HepG2 (cell line): ENCODE data around the gene GADD45GIP1. TPM values are rescaled to one million over a fixed set of nuclear protein-coding genes. Genes with fewer than 3 reads are reported as not detected.

Experiments used
- ARID4A ChIP-seq: sonication (generic); formaldehyde crosslinking; IDR thresholded peaks from 2 replicates; pipeline ENCODE4 v1.5.0; 2020; ENCODE audit warnings: mild to moderate bottlenecking, missing genetic modification reagents, borderline replicate concordance
- BCL6 ChIP-seq: IDR thresholded peaks from 2 replicates; pipeline ENCODE4 v1.6.1; 2016; ENCODE audit warnings: missing genetic modification reagents, missing compliant biosample characterization
- CEBPG ChIP-seq: IDR thresholded peaks from 2 replicates; pipeline ENCODE4 v1.6.1; 2016
- ISX ChIP-seq: sonication (generic); formaldehyde crosslinking; conservative IDR thresholded peaks from 2 replicates; pipeline ENCODE4 v1.5.0; 2020; ENCODE audit warnings: missing genetic modification reagents
- KLF16 ChIP-seq, 2 experiments: sonication (generic) in 1 of 2; formaldehyde crosslinking in 1 of 2; IDR thresholded peaks; 2 replicates each; pipeline versions ENCODE4 v1.6.1 to v1.8.0; 2016 to 2023; ENCODE audit warnings: missing genetic modification reagents in 2 of 2, missing compliant biosample characterization in 1 of 2
- LBX2 ChIP-seq: sonication (generic); formaldehyde crosslinking; IDR thresholded peaks from 2 replicates; pipeline ENCODE4 v1.5.0; 2020; ENCODE audit warnings: missing genetic modification reagents, mild to moderate bottlenecking, borderline replicate concordance
- NR2F6 ChIP-seq, 2 experiments: IDR thresholded peaks; 2 replicates each; pipeline ENCODE4 v1.6.1; 2016; ENCODE audit warnings: antibody characterized with exemption in 1 of 2, mild to moderate bottlenecking in 1 of 2
- POGZ ChIP-seq: sonication (generic); formaldehyde crosslinking; IDR thresholded peaks from 2 replicates; pipeline ENCODE4 v1.4.0; 2020; ENCODE audit warnings: mild to moderate bottlenecking, missing genetic modification reagents
- SP4 ChIP-seq: sonication (generic); formaldehyde crosslinking; IDR thresholded peaks from 2 replicates; pipeline ENCODE4 v1.8.1; 2023; ENCODE audit warnings: mild to moderate bottlenecking, missing genetic modification reagents
- TBX2 ChIP-seq: sonication (generic); formaldehyde crosslinking; IDR thresholded peaks from 2 replicates; pipeline ENCODE4 v1.5.0; 2020; ENCODE audit warnings: missing genetic modification reagents, mild to moderate bottlenecking, borderline replicate concordance
- YEATS2 ChIP-seq: sonication (generic); formaldehyde crosslinking; IDR thresholded peaks from 2 replicates; pipeline ENCODE4 v1.4.0; 2020; ENCODE audit warnings: missing genetic modification reagents, borderline replicate concordance
- ZKSCAN1 ChIP-seq: fragments of 150-350 bp; IDR thresholded peaks from 2 replicates; pipeline ENCODE4 v1.6.1; 2014; ENCODE audit warnings: low read length
- ZNF629 ChIP-seq: sonication (generic); formaldehyde crosslinking; conservative IDR thresholded peaks from 2 replicates; pipeline ENCODE4 v1.5.0; 2020; ENCODE audit warnings: missing genetic modification reagents
- polyA plus RNA-seq, 8 experiments: library from polyadenylated mRNA; depleted of rRNA in 3 of 8; stranded (reverse) in 7 of 8; unstranded in 1 of 8; fragments of >200 nt; fragmentation: Illumina TruSeq in 4 of 8; extraction: Trizol in 4 of 8; gene quantifications; 2 replicates each; pipeline versions ENCODE4 v1.2.1 to v1.2.3, GENCODE V29; 2011 to 2016; ENCODE audit warnings: low read depth in 4 of 8, missing spikeins in 1 of 8, mixed read lengths in 1 of 8; ENCODE audit not compliant: insufficient read depth in 1 of 8
- total RNA-seq, 5 experiments: library from RNA; depleted of rRNA; stranded (reverse); fragments of >200 nt; fragmentation: Illumina TruSeq; extraction: Trizol; gene quantifications; 2 replicates each; pipeline ENCODE4 v1.2.3, GENCODE V29; 2016; ENCODE audit warnings: low read depth in 1 of 5
- TF ChIP-seq, protein P1 (sequence below): sonication (generic); formaldehyde crosslinking; IDR thresholded peaks from 2 replicates; pipeline ENCODE4 v1.5.1; 2020; ENCODE audit warnings: missing genetic modification reagents, mild to moderate bottlenecking, borderline replicate concordance
- TF ChIP-seq, protein P2 (sequence below): sonication (generic); formaldehyde crosslinking; conservative IDR thresholded peaks from 2 replicates; pipeline ENCODE4 v1.4.0; 2020; ENCODE audit warnings: missing genetic modification reagents

Gene GADD45GIP1
- total and polyA plus RNA-seq, 2 of the 13 experiments (the other 11 are each of a cell fraction or from before 2014, with no cell fraction given): 24.6 to 30.7 TPM

DNA sequence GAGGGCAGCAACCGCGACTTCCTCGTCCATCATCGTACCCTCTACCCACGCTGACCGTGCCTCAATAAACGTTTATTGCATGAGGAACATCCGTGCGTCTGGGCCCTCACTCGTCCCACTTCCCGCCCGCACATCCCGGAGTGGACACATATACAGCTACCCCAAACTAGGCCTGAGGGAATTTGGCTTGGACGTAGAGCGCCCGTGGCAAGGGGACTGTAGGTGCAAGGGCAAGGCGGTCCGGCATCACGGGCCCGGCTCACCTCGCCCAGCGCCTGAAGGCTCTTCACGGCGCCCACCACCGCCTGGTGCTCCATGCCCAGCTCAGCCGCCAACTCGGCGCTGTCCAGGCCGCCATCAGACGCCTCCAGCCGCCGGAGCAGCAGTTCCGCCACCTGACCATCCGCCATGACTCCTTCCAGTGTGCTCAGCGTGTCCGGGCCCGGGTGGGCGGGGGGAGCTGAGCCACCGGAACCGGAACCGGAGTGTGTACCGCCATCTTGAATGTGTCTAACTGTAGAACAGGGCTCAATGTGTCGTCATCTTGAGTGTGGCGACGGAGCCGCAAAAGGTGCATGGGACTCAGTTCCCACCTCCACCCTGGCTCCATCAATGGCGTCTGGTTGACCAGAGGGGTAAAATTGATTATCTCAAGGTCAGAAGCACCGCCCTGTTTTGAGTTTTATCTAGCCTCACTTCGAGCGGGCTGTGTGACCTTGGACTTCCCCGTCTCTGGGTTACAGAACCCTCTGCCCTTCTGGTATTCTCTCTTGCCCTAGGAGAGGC is 23.5 kb downstream of the GADD45GIP1 start, which contains the start of gene FARSA (continued):
- TF ChIP-seq, protein P1, sequence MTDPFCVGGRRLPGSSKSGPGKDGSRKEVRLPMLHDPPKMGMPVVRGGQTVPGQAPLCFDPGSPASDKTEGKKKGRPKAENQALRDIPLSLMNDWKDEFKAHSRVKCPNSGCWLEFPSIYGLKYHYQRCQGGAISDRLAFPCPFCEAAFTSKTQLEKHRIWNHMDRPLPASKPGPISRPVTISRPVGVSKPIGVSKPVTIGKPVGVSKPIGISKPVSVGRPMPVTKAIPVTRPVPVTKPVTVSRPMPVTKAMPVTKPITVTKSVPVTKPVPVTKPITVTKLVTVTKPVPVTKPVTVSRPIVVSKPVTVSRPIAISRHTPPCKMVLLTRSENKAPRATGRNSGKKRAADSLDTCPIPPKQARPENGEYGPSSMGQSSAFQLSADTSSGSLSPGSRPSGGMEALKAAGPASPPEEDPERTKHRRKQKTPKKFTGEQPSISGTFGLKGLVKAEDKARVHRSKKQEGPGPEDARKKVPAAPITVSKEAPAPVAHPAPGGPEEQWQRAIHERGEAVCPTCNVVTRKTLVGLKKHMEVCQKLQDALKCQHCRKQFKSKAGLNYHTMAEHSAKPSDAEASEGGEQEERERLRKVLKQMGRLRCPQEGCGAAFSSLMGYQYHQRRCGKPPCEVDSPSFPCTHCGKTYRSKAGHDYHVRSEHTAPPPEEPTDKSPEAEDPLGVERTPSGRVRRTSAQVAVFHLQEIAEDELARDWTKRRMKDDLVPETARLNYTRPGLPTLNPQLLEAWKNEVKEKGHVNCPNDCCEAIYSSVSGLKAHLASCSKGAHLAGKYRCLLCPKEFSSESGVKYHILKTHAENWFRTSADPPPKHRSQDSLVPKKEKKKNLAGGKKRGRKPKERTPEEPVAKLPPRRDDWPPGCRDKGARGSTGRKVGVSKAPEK (CRISPR knock-in tag): no peak
- TF ChIP-seq TBX2 (peak; percentile 65), POGZ (peak; percentile 66), ARID4A (peak; percentile 98), ZKSCAN1 (no peak), NR2F6 (IDR thresholded peaks at IDR 0.05) (no peak), NR2F6 (CRISPR knock-in tag; IDR thresholded peaks at IDR 0.05) (no peak; the same call in 1 of the 2 replicates), CEBPG (peak; percentile 56; the same call in 1 of the 2 replicates), KLF16 (CRISPR knock-in tag; IDR thresholded peaks at IDR 0.05) (peak in 1 of 2 experiments; percentile 81; a peak in 1 of 4 replicates), YEATS2 (CRISPR knock-in tag) (peak; percentile 89; the same call in 1 of the 2 replicates), BCL6 (CRISPR knock-in tag) (peak; percentile 11; the same call in 1 of the 2 replicates), ISX (CRISPR knock-in tag) (no peak), ZNF629 (CRISPR knock-in tag) (no peak), LBX2 (CRISPR knock-in tag) (0 out of 2 replicates have a peak, but pooled peaks have one; percentile 47), SP4 (CRISPR knock-in tag) (peak; percentile 81)
- TF ChIP-seq, protein P2, sequence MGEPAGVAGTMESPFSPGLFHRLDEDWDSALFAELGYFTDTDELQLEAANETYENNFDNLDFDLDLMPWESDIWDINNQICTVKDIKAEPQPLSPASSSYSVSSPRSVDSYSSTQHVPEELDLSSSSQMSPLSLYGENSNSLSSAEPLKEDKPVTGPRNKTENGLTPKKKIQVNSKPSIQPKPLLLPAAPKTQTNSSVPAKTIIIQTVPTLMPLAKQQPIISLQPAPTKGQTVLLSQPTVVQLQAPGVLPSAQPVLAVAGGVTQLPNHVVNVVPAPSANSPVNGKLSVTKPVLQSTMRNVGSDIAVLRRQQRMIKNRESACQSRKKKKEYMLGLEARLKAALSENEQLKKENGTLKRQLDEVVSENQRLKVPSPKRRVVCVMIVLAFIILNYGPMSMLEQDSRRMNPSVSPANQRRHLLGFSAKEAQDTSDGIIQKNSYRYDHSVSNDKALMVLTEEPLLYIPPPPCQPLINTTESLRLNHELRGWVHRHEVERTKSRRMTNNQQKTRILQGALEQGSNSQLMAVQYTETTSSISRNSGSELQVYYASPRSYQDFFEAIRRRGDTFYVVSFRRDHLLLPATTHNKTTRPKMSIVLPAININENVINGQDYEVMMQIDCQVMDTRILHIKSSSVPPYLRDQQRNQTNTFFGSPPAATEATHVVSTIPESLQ: no peak
